Measurements from ENCODE around the gene SIK2.
A peak's percentile ranks its signal among the peaks of the same experiment; 100 is the strongest.

Gene SIK2

DNA sequence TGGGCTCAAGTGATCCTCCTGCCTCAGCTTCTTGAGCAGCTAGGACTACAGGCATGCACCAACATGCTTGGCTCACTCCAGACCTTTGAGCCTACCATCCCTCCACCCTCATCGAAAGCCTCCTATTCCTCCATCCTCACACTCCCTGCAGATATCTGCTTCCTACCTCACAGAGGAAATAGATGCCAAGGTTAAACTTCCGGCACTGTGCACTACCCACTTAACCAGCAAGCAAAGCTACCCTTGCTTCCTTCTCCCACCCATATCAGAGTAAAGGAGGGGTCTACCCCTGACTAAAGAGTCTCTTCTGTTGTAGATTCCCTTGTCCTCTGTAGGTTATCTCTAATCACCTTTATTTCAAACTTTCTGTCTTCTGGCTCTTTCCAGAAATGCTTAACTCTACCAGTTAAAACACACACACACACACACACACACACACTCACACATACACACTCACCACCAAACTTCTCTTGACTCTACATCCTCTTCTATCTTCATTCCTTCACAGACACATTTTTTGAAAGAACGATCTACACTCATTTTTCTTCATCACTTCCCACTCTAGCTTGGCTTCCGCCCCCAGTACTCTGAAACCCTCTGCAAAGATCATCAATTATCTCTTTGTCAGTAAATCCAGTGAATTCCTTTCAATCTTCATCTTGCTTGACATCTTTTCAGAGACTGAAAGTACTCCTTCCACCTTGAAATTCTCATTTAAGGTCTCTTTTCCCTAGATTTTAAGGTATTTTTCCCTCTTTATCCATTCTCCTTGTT, 10.9 kb upstream of the SIK2 start:
- no peak overlapping the region for H3K4me3 ChIP-seq (ENCODE audit: low read depth, low read length)
- TF ChIP-seq CTCF (conservative IDR thresholded peaks at IDR 0.05; ENCODE audit: low read depth, low read length): no peak
- no peak for DNase-seq (ENCODE audit: low read depth)

- TF ChIP-seq CTCF (conservative IDR thresholded peaks at IDR 0.05; ENCODE audit: low read depth, low read length): no peak
- H3K4me3 ChIP-seq (ENCODE audit: low read depth, low read length): no peak overlapping the region
- DNase-seq (ENCODE audit: low read depth): no peak
Observed at GRCh38 chr11:111592491-111592890, 9.8 kb upstream of the SIK2 start.

DNA sequence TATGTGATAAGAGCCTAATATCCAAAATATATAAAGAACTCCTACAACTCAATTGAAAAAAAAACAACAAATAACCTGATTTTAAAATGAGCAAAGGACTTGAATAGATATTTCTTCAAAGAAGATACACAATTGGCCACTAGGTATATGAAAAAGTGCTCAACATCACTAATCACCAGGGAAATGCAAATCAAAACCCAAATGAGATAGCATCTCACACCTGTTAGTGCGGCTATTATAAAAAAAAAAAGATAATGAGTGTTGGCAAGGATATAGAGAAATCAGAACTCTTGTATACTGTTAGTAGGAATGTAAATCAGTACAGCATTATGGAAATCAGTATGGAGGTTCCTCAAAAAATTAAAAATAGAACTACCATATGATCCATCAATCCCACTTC, 5.9 kb upstream of the SIK2 start:
- DNase-seq (ENCODE audit: low read depth): no peak
- H3K4me3 ChIP-seq (ENCODE audit: low read depth, low read length): no peak overlapping the region
- no peak for TF ChIP-seq CTCF (conservative IDR thresholded peaks at IDR 0.05; ENCODE audit: low read depth, low read length)

- no peak for DNase-seq (ENCODE audit: low read depth)
- no peak for TF ChIP-seq CTCF (conservative IDR thresholded peaks at IDR 0.05; ENCODE audit: low read depth, low read length)
- no peak overlapping the region for H3K4me3 ChIP-seq (ENCODE audit: low read depth, low read length)
Observed at GRCh38 chr11:111598148-111598547, 4.1 kb upstream of the SIK2 start.

GRCh38 chr11:111598559-111598958, 3.7 kb upstream of the SIK2 start:
- no peak overlapping the region for H3K4me3 ChIP-seq (ENCODE audit: low read depth, low read length)
- peak; percentile 74 for DNase-seq (ENCODE audit: low read depth)
- TF ChIP-seq CTCF (conservative IDR thresholded peaks at IDR 0.05; ENCODE audit: low read depth, low read length): no peak

DNA sequence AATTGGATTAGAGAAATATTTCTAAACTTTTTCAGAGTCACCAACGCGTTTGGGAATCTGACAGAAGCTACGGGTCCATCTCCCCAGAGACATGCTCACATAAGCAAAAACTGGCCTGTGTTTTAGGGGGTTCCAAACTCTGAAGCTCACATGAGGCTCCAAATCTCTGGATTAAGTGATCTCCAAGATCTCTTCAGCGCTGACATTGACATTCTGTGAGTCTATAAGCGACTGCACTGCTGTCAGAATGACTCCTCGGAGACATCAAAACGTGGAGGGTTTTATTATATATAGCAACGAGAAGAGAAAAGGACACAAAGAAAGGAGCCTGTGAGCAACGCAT, 642 bp upstream of the SIK2 start:
- peak overlapping the region; percentile 96 for H3K4me3 ChIP-seq (ENCODE audit: low read depth, low read length)
- TF ChIP-seq CTCF (conservative IDR thresholded peaks at IDR 0.05; ENCODE audit: low read depth, low read length): no peak
- no peak for DNase-seq (ENCODE audit: low read depth)

All from choroid plexus epithelial cell (primary cell).